WTC11 (cell line): ENCODE results near the gene NTN1. TPM values are rescaled to one million over a fixed set of nuclear protein-coding genes. Genes with fewer than 3 reads are reported as not detected.

Experiments
- ATAC-seq: fragments of 200-7000 bp; cut with Tn5 transposase; 2 replicates; pipeline ENCODE4 v1.10.0; 2021; ENCODE audit warnings: mild to moderate bottlenecking, moderate library complexity
- CTCF ChIA-PET: fragments of 300-600 bp; sonication (Branson Sonifier 250); formaldehyde crosslinking; loops from one replicate; lab custom pipeline; 2021; ENCODE audit warnings: antibody characterized with exemption; lab: Charles Lee
- POLR2A ChIA-PET: fragments of 350-600 bp; sonication (Branson Sonifier 250); formaldehyde crosslinking; loops from one replicate; lab custom pipeline; 2021; ENCODE audit warnings: antibody characterized with exemption; lab: Charles Lee
- DNase-seq: peaks from one replicate; pipeline ENCODE4 v3.0.0; 2021; ENCODE audit warnings: low spot score
- H3K27ac Mint-ChIP-seq: 2 replicates; pipeline ENCODE4 v1.8.0; 2021; ENCODE audit warnings: mixed read lengths
- H3K27me3 Mint-ChIP-seq: 2 replicates; pipeline ENCODE4 v1.8.0; 2021; ENCODE audit warnings: low read depth, mild to moderate bottlenecking, moderate library complexity, mixed read lengths
- H3K36me3 Mint-ChIP-seq: 2 replicates; pipeline ENCODE4 v1.8.0; 2021; ENCODE audit warnings: mixed read lengths
- H3K4me1 Mint-ChIP-seq: 2 replicates; pipeline ENCODE4 v1.8.0; 2022; ENCODE audit warnings: mixed read lengths
- H3K4me3 Mint-ChIP-seq: 2 replicates; pipeline ENCODE4 v1.8.0; 2021; ENCODE audit warnings: mild to moderate bottlenecking, moderate library complexity, mixed read lengths
- H3K9me3 Mint-ChIP-seq: 2 replicates; pipeline ENCODE4 v1.8.0; 2021; ENCODE audit warnings: mixed read lengths
- ARID4B ChIP-seq: sonication (generic); formaldehyde crosslinking; IDR thresholded peaks from 2 replicates; pipeline ENCODE4 v1.8.0; 2023; ENCODE audit warnings: missing genetic modification reagents, mild to moderate bottlenecking, borderline replicate concordance
- CBFB ChIP-seq: sonication (generic); formaldehyde crosslinking; IDR thresholded peaks from 2 replicates; pipeline ENCODE4 v1.8.1; 2022; ENCODE audit warnings: mild to moderate bottlenecking, low read depth, missing genetic modification reagents
- CDX4 ChIP-seq: fragments of 250-450 bp; sonication (Bioruptor Pico); IDR thresholded peaks from 2 replicates; pipeline ENCODE4 v1.9.0; 2021; ENCODE audit warnings: moderate library complexity, mild to moderate bottlenecking, inconsistent platforms, borderline replicate concordance
- GTF2I ChIP-seq: fragments of 250-450 bp; sonication (Bioruptor Pico); conservative IDR thresholded peaks from 2 replicates; pipeline ENCODE4 v1.4.0; 2021; ENCODE audit warnings: mild to moderate bottlenecking
- HMGA2 ChIP-seq: fragments of 250-450 bp; sonication (Bioruptor Pico); IDR thresholded peaks from 2 replicates; pipeline ENCODE4 v1.4.0; 2021; ENCODE audit warnings: mild to moderate bottlenecking, moderate library complexity
- JAZF1 ChIP-seq: fragments of 250-450 bp; sonication (Bioruptor Pico); IDR thresholded peaks from 2 replicates; pipeline ENCODE4 v1.9.0; 2021; ENCODE audit warnings: moderate library complexity, mild to moderate bottlenecking, inconsistent platforms
- NFYB ChIP-seq: sonication (generic); formaldehyde crosslinking; conservative IDR thresholded peaks from 2 replicates; pipeline ENCODE4 v1.8.0; 2022; ENCODE audit warnings: low read depth, missing genetic modification reagents
- NR2C2 ChIP-seq: sonication (generic); formaldehyde crosslinking; IDR thresholded peaks from 2 replicates; pipeline ENCODE4 v1.8.0; 2022; ENCODE audit warnings: mild to moderate bottlenecking, missing genetic modification reagents
- ZNF138 ChIP-seq: sonication (generic); formaldehyde crosslinking; conservative IDR thresholded peaks from 2 replicates; pipeline ENCODE4 v1.8.1; 2022; ENCODE audit warnings: mild to moderate bottlenecking, moderate library complexity, missing genetic modification reagents
- ZNF219 ChIP-seq: sonication (generic); formaldehyde crosslinking; IDR thresholded peaks from 2 replicates; pipeline ENCODE4 v1.8.0; 2023; ENCODE audit warnings: missing genetic modification reagents, mild to moderate bottlenecking, borderline replicate concordance
- total RNA-seq: library from RNA; stranded (reverse); gene quantifications from 3 replicates; pipeline ENCODE4 v1.2.3, GENCODE V29; 2021
- TF ChIP-seq, protein P1 (sequence below): sonication (generic); formaldehyde crosslinking; IDR thresholded peaks from 2 replicates; pipeline ENCODE4 v1.8.0; 2022; ENCODE audit warnings: missing genetic modification reagents
- TF ChIP-seq, protein P2 (sequence below): sonication (generic); formaldehyde crosslinking; IDR thresholded peaks from 2 replicates; pipeline ENCODE4 v1.8.0; 2022; ENCODE audit warnings: mild to moderate bottlenecking, missing genetic modification reagents

NTN1 gene
- total RNA-seq, 1 experiment from 2014 or later: 5.5 TPM

DNA sequence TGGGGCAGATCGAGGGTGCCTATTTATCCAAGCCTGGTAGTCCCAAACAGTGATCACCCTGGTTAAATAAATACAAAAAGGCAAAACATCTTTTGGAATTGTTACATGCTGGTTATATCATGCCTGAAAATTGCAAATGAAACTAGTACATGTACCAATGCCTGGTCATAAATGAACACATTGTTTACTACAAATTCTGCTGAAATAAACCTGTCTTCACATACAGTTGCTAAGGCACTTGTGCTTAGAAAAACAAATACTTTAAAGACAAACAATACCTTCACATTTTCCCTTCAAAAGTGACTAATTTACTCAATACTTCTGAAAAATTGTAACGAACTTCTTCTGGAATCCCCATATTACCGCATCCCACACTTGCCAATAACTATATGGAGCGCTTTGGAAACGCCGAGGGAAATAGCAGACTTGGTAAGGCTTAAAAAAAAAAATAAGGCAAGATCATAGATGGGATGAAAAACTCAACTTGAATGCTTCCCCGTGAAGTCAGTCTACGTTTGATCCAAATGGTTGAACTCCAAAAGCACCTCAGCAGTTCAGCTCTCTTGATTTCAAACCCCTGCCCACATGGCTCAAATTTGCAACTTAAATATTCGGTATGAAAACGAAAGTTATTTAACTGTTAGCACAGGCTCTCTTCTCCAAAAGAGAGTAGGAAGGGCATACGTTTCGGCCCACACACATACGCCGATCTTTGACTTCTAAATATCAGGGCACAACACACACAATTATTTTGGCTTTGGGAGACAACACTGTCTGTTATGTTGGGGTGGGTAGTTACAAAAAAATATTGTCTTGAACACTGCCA lies 264.5 kb downstream of the NTN1 start:
- H3K9me3 Mint-ChIP-seq: no peaks in the 10 kb centered on the region; the same call in 1 of the 2 replicates
- TF ChIP-seq NR2C2 (CRISPR knock-in tag) (no peak), ZNF219 (CRISPR knock-in tag) (no peak), GTF2I (CRISPR knock-in tag) (no peak), JAZF1 (CRISPR knock-in tag) (no peak)
- TF ChIP-seq, protein P1, sequence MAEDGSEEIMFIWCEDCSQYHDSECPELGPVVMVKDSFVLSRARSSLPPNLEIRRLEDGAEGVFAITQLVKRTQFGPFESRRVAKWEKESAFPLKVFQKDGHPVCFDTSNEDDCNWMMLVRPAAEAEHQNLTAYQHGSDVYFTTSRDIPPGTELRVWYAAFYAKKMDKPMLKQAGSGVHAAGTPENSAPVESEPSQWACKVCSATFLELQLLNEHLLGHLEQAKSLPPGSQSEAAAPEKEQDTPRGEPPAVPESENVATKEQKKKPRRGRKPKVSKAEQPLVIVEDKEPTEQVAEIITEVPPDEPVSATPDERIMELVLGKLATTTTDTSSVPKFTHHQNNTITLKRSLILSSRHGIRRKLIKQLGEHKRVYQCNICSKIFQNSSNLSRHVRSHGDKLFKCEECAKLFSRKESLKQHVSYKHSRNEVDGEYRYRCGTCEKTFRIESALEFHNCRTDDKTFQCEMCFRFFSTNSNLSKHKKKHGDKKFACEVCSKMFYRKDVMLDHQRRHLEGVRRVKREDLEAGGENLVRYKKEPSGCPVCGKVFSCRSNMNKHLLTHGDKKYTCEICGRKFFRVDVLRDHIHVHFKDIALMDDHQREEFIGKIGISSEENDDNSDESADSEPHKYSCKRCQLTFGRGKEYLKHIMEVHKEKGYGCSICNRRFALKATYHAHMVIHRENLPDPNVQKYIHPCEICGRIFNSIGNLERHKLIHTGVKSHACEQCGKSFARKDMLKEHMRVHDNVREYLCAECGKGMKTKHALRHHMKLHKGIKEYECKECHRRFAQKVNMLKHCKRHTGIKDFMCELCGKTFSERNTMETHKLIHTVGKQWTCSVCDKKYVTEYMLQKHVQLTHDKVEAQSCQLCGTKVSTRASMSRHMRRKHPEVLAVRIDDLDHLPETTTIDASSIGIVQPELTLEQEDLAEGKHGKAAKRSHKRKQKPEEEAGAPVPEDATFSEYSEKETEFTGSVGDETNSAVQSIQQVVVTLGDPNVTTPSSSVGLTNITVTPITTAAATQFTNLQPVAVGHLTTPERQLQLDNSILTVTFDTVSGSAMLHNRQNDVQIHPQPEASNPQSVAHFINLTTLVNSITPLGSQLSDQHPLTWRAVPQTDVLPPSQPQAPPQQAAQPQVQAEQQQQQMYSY: no peak
- TF ChIP-seq, all 79 proteins: peak for 0
- Mint-ChIP-seq H3K27me3 (no peaks in the 10 kb centered on the region), H3K4me1 (peaks cover 49% of the 10 kb centered on the region), H3K27ac (peak overlapping the region; percentile 16), H3K36me3 (no peaks in the 10 kb centered on the region), H3K4me3 (no peak overlapping the region)
- POLR2A ChIA-PET: no interaction called here
- DNase-seq (no peak), ATAC-seq (no peak)
- CTCF ChIA-PET: interaction anchor here (1.8 kb wide), 1 partner anchor 123 kb away, joined by 6 read pairs; no protein-coding TSS in a partner anchor

- ATAC-seq: no peak
- no peak for DNase-seq
- Mint-ChIP-seq H3K36me3 (no peaks in the 10 kb centered on the region), H3K4me3 (no peak overlapping the region), H3K9me3 (no peaks in the 10 kb centered on the region; the same call in 1 of the 2 replicates), H3K4me1 (peaks cover 44% of the 10 kb centered on the region), H3K27me3 (no peaks in the 10 kb centered on the region), H3K27ac (no peak overlapping the region)
- ChIA-PET POLR2A (no interaction called here), CTCF (interaction anchor here (0.6 to 1.8 kb wide), 3 partner anchors 44 to 366 kb away, joined by 3 to 6 read pairs (median 3); no protein-coding TSS in a partner anchor)
- TF ChIP-seq ZNF138 (CRISPR knock-in tag): no peak
- no peak for TF ChIP-seq ARID4B (CRISPR knock-in tag)
- TF ChIP-seq CDX4 (CRISPR knock-in tag): no peak
- TF ChIP-seq HMGA2 (CRISPR knock-in tag): no peak
- no peak for TF ChIP-seq NFYB (CRISPR knock-in tag)
- TF ChIP-seq, protein P2, sequence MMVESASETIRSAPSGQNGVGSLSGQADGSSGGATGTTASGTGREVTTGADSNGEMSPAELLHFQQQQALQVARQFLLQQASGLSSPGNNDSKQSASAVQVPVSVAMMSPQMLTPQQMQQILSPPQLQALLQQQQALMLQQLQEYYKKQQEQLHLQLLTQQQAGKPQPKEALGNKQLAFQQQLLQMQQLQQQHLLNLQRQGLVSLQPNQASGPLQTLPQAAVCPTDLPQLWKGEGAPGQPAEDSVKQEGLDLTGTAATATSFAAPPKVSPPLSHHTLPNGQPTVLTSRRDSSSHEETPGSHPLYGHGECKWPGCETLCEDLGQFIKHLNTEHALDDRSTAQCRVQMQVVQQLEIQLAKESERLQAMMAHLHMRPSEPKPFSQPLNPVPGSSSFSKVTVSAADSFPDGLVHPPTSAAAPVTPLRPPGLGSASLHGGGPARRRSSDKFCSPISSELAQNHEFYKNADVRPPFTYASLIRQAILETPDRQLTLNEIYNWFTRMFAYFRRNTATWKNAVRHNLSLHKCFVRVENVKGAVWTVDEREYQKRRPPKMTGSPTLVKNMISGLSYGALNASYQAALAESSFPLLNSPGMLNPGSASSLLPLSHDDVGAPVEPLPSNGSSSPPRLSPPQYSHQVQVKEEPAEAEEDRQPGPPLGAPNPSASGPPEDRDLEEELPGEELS: no peak
- TF ChIP-seq CBFB (CRISPR knock-in tag): no peak
These were observed 265.1 kb downstream of the NTN1 start for GRCh38 chr17:9286434-9286833.
